CD4-positive, CD25-positive, alpha-beta regulatory T cell (primary cell): ENCODE data around the gene PRKAG2. TPM values are rescaled to one million over a fixed set of nuclear protein-coding genes. Genes with fewer than 3 reads are reported as not detected.
A peak's percentile ranks its signal among the peaks of the same experiment; 100 is the strongest.

Experiments
- ATAC-seq, 2 donors: fragments of 150-1000 bp; cut with Tn5 transposase; one replicate each; pipeline ENCODE4 v1.10.0; 2021; ENCODE audit warnings: low read depth in 2 of 2, moderate number of reproducible peaks in 2 of 2, moderate library complexity in 1 of 2
- DNase-seq, 3 donors: peaks; one replicate each; pipeline versions ENCODE4 v3.0.0 to v3.0.0-alpha.2; 2012 to 2022; ENCODE audit warnings: mixed read lengths in 1 of 3
- H3K27ac ChIP-seq: one replicate; pipeline ENCODE4 v1.7.0; 2013; ENCODE audit warnings: mild to moderate bottlenecking, low read length; ENCODE audit not compliant: insufficient read depth, poor library complexity, severe bottlenecking
- H3K27me3 ChIP-seq: one replicate; pipeline ENCODE4 v1.7.0; 2013; ENCODE audit warnings: low read length; ENCODE audit not compliant: control insufficient read depth, insufficient read depth
- H3K36me3 ChIP-seq: one replicate; pipeline ENCODE4 v1.7.0; 2013; ENCODE audit warnings: mild to moderate bottlenecking, low read length, moderate library complexity; ENCODE audit not compliant: control insufficient read depth, insufficient read depth
- H3K4me1 ChIP-seq: 2 replicates; pipeline ENCODE4 v1.7.0; 2013; ENCODE audit warnings: mild to moderate bottlenecking, low read length; ENCODE audit not compliant: insufficient read depth, control insufficient read depth, poor library complexity, severe bottlenecking
- H3K4me3 ChIP-seq: one replicate; pipeline ENCODE4 v1.7.0; 2013; ENCODE audit warnings: low read depth, mild to moderate bottlenecking, low read length, moderate library complexity
- H3K9me3 ChIP-seq, 2 experiments: 1 replicate in 1 of 2; 2 replicates in 1 of 2; pipeline ENCODE4 v1.7.0; 2013; ENCODE audit warnings: low read length in 2 of 2, mild to moderate bottlenecking in 1 of 2, moderate library complexity in 1 of 2; ENCODE audit not compliant: control insufficient read depth in 2 of 2
- H3K27ac Mint-ChIP-seq, 3 donors: one replicate each; pipeline ENCODE4 v1.8.0; 2020 to 2022; ENCODE audit warnings: mild to moderate bottlenecking in 3 of 3, mixed read lengths in 3 of 3, moderate library complexity in 2 of 3
- H3K27me3 Mint-ChIP-seq: one replicate; pipeline ENCODE4 v1.8.0; 2022; ENCODE audit warnings: mild to moderate bottlenecking, mixed read lengths
- H3K36me3 Mint-ChIP-seq: one replicate; pipeline ENCODE4 v1.8.0; 2020; ENCODE audit warnings: mixed read lengths
- H3K4me1 Mint-ChIP-seq, 4 donors: one replicate each; pipeline ENCODE4 v1.8.0; 2020 to 2022; ENCODE audit warnings: mixed read lengths in 4 of 4, mild to moderate bottlenecking in 1 of 4
- H3K4me3 Mint-ChIP-seq, 4 donors: one replicate each; pipeline ENCODE4 v1.8.0; 2020 to 2022; ENCODE audit warnings: mild to moderate bottlenecking in 4 of 4, mixed read lengths in 4 of 4, moderate library complexity in 3 of 4
- H3K9me3 Mint-ChIP-seq, 7 donors: one replicate each; pipeline ENCODE4 v1.8.0; 2020 to 2022; ENCODE audit warnings: mixed read lengths in 7 of 7, mild to moderate bottlenecking in 3 of 7, moderate library complexity in 2 of 7
- polyA plus RNA-seq, 4 donors: library from polyadenylated mRNA; unstranded; fragments of 300-500 nt; fragmentation: Illumina TruSeq; gene quantifications; one replicate each; pipeline ENCODE4 v1.2.3, GENCODE V29; 2021
- total RNA-seq: library from RNA; stranded (reverse); gene quantifications from one replicate; pipeline ENCODE4 v1.2.3, GENCODE V29; 2022

The PRKAG2 gene
- total and polyA plus RNA-seq, 5 donors from 2014 or later = 19.9 to 43.0 (median 26.1) TPM

GRCh38 chr7:151744656-151745638 lies 132.0 kb downstream of the PRKAG2 start:
- ATAC-seq (peak; percentile 42 to 46), DNase-seq (peak in 1 of 3 donors; percentile 46)
- Histone ChIP-seq H3K4me1 (peaks cover 7% of the 10 kb centered on the region), H3K4me3 (no peak overlapping the region), H3K27ac (no peak overlapping the region), H3K27me3 (no peaks in the 10 kb centered on the region), H3K9me3 (no peaks in the 10 kb centered on the region), H3K36me3 (no peaks in the 10 kb centered on the region)
- H3K9me3 Mint-ChIP-seq = peaks cover 0 to 1% (median 0%) of the 10 kb centered on the region in 7 donors
- H3K36me3 Mint-ChIP-seq = peaks cover 15% of the 10 kb centered on the region
- no peaks in the 10 kb centered on the region for H3K27me3 Mint-ChIP-seq
- peak overlapping the region in 1 of 3 donors; percentile 52 for H3K27ac Mint-ChIP-seq
- peaks cover 0 to 27% (median 20%) of the 10 kb centered on the region in 4 donors for H3K4me1 Mint-ChIP-seq
- peak overlapping the region in 2 of 4 donors; percentile 4 to 69 for H3K4me3 Mint-ChIP-seq

GRCh38 chr7:151744051-151744580 lies 132.8 kb downstream of the PRKAG2 start:
- peaks cover 0 to 28% (median 18%) of the 10 kb centered on the region in 4 donors for H3K4me1 Mint-ChIP-seq

GRCh38 chr7:151743481-151743983 lies 133.4 kb downstream of the PRKAG2 start:
- H3K4me3 Mint-ChIP-seq = no peak overlapping the region
- peaks cover 0 to 2% (median 0%) of the 10 kb centered on the region in 7 donors for H3K9me3 Mint-ChIP-seq
- peaks cover 7% of the 10 kb centered on the region for H3K4me1 ChIP-seq
- peaks cover 9% of the 10 kb centered on the region for H3K36me3 Mint-ChIP-seq
- ATAC-seq (no peak), DNase-seq (no peak)
- H3K4me1 Mint-ChIP-seq = peaks cover 0 to 28% (median 18%) of the 10 kb centered on the region in 4 donors
- no peaks in the 10 kb centered on the region for H3K27me3 Mint-ChIP-seq
- H3K27me3 ChIP-seq = no peaks in the 10 kb centered on the region
- no peaks in the 10 kb centered on the region for H3K9me3 ChIP-seq
- H3K27ac ChIP-seq = no peak overlapping the region
- no peaks in the 10 kb centered on the region for H3K36me3 ChIP-seq
- H3K4me3 ChIP-seq = no peak overlapping the region
- H3K27ac Mint-ChIP-seq = no peak overlapping the region

More at GRCh38 chr7:151744051-151744580, 132.8 kb downstream of the PRKAG2 start:
- Histone ChIP-seq H3K36me3 (no peaks in the 10 kb centered on the region), H3K27me3 (no peaks in the 10 kb centered on the region), H3K4me3 (no peak overlapping the region), H3K9me3 (no peaks in the 10 kb centered on the region), H3K27ac (no peak overlapping the region), H3K4me1 (peaks cover 7% of the 10 kb centered on the region)
- Mint-ChIP-seq H3K27me3 (no peaks in the 10 kb centered on the region), H3K9me3 (peaks cover 0 to 2% (median 0%) of the 10 kb centered on the region in 7 donors), H3K36me3 (peaks cover 12% of the 10 kb centered on the region), H3K4me3 (peak overlapping the region in 1 of 4 donors; percentile 69), H3K27ac (no peak overlapping the region)
- DNase-seq (no peak), ATAC-seq (no peak)

- Histone ChIP-seq H3K27me3 (no peaks in the 10 kb centered on the region), H3K4me3 (no peak overlapping the region), H3K4me1 (peaks cover 7% of the 10 kb centered on the region), H3K27ac (no peak overlapping the region), H3K9me3 (no peaks in the 10 kb centered on the region), H3K36me3 (no peaks in the 10 kb centered on the region)
- DNase-seq (no peak), ATAC-seq (no peak)
- no peaks in the 10 kb centered on the region for H3K27me3 Mint-ChIP-seq
- peaks cover 0 to 28% (median 18%) of the 10 kb centered on the region in 4 donors for H3K4me1 Mint-ChIP-seq
- H3K4me3 Mint-ChIP-seq = no peak overlapping the region
- peak overlapping the region in 1 of 3 donors; percentile 31 for H3K27ac Mint-ChIP-seq
- peaks cover 0 to 2% (median 0%) of the 10 kb centered on the region in 7 donors for H3K9me3 Mint-ChIP-seq
- H3K36me3 Mint-ChIP-seq = peaks cover 9% of the 10 kb centered on the region
Measured at GRCh38 chr7:151742713-151743480, 134.0 kb downstream of the PRKAG2 start.

- peaks cover 0 to 25% (median 10%) of the 10 kb centered on the region in 4 donors for H3K4me1 Mint-ChIP-seq
- no peaks in the 10 kb centered on the region for H3K36me3 ChIP-seq
- H3K27ac Mint-ChIP-seq = no peak overlapping the region
- no peak overlapping the region for H3K4me3 Mint-ChIP-seq
- ATAC-seq (no peak), DNase-seq (no peak)
- H3K4me1 ChIP-seq = peaks cover 7% of the 10 kb centered on the region
- H3K9me3 Mint-ChIP-seq = peaks cover 0 to 2% (median 0%) of the 10 kb centered on the region in 7 donors
- no peaks in the 10 kb centered on the region for H3K27me3 Mint-ChIP-seq
- H3K36me3 Mint-ChIP-seq = peaks cover 9% of the 10 kb centered on the region
- H3K27ac ChIP-seq = no peak overlapping the region
- no peaks in the 10 kb centered on the region for H3K27me3 ChIP-seq
- no peaks in the 10 kb centered on the region for H3K9me3 ChIP-seq
- no peak overlapping the region for H3K4me3 ChIP-seq
Measured at GRCh38 chr7:151741585-151741984, 135.3 kb downstream of the PRKAG2 start.

- no peaks in the 10 kb centered on the region for H3K27me3 ChIP-seq
- Mint-ChIP-seq H3K9me3 (peaks cover 0 to 2% (median 0%) of the 10 kb centered on the region in 7 donors), H3K4me3 (no peak overlapping the region), H3K4me1 (peaks cover 0 to 26% (median 9%) of the 10 kb centered on the region in 4 donors), H3K27me3 (no peaks in the 10 kb centered on the region), H3K27ac (peak overlapping the region in 2 of 3 donors; percentile 45 to 69), H3K36me3 (peaks cover 9% of the 10 kb centered on the region)
- no peak overlapping the region for H3K4me3 ChIP-seq
- ATAC-seq = no peak
- H3K9me3 ChIP-seq = no peaks in the 10 kb centered on the region
- H3K4me1 ChIP-seq = peaks cover 1% of the 10 kb centered on the region
- no peak overlapping the region for H3K27ac ChIP-seq
- no peaks in the 10 kb centered on the region for H3K36me3 ChIP-seq
- no peak for DNase-seq
Measured at GRCh38 chr7:151740081-151740851, 136.6 kb downstream of the PRKAG2 start.
